ENCODE data around the gene ACKR3.

DNA sequence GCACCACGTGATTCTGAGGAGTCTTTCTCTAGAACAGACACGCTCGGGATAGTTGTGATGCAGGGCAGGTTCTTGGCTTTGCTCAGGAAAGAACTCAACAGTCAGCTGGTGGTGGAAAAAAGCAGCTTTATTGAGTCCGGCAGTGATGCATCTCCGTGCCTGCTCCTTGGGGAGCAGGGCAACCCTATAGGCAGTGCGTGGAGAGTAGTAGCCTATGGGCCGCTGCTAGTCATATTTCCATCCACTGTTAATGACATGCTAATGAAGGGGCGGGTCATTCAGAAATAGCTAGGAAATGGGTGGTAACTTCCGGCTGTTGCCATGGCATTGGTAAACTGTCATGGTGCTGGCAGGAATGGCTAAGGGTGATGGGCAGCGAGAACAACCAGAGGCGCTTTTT lies 11.6 kb upstream of the ACKR3 start:
- TF ChIP-seq, protein P1, sequence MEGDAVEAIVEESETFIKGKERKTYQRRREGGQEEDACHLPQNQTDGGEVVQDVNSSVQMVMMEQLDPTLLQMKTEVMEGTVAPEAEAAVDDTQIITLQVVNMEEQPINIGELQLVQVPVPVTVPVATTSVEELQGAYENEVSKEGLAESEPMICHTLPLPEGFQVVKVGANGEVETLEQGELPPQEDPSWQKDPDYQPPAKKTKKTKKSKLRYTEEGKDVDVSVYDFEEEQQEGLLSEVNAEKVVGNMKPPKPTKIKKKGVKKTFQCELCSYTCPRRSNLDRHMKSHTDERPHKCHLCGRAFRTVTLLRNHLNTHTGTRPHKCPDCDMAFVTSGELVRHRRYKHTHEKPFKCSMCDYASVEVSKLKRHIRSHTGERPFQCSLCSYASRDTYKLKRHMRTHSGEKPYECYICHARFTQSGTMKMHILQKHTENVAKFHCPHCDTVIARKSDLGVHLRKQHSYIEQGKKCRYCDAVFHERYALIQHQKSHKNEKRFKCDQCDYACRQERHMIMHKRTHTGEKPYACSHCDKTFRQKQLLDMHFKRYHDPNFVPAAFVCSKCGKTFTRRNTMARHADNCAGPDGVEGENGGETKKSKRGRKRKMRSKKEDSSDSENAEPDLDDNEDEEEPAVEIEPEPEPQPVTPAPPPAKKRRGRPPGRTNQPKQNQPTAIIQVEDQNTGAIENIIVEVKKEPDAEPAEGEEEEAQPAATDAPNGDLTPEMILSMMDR (IDR thresholded peaks at IDR 0.05) = no peak
- TF ChIP-seq POLR2A (IDR thresholded peaks at IDR 0.05) (no peak), EP300 (IDR thresholded peaks at IDR 0.05) (no peak)

Data from tibial nerve (tissue), 4 donors.